GM21737 (cell line): ENCODE results near the gene GPD2.

Experiments used
- ATAC-seq: cut with Tn5 transposase; IDR thresholded peaks from one replicate; pipeline ENCODE4 v1.9.1; 2021; ENCODE audit warnings: mild to moderate bottlenecking, moderate library complexity; ENCODE audit not compliant: unreplicated experiment

GPD2 gene

GRCh38 chr2:156435718-156436496, at the start of gene GPD2:
Gene GPD2, plus strand, starts transcription at chr2:156436379. Its CDS starts 39,727 bp downstream, at chr2:156476106.
- peak; percentile 51 for ATAC-seq

GRCh38 chr2:156394033-156394741, 42.0 kb upstream of the GPD2 start:
- ATAC-seq, result no peak

- peak; percentile 29 for ATAC-seq
Measured at GRCh38 chr2:156396126-156396525, 40.1 kb upstream of the GPD2 start.

- no peak for ATAC-seq
Measured at GRCh38 chr2:156397229-156397628, 39.0 kb upstream of the GPD2 start.

DNA sequence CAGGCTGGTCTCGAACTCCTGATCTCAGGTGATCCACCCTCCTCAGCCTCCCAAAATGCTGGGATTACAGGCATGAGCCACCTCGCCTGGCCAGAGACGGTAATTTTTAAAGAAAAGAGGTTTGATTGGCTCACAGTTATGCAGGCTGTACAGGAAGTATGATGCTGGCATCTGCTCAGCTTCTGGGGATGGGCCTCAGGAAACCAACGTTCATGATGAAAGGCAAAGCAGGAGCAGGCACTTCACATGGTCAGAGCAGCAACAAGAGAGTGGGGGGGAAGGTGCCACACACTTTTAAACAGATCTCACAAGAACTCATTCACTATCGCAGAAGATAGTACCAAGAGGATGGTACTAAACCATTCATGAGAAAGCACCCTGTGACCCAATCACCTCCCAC, 38.0 kb upstream of the GPD2 start:
- ATAC-seq, result no peak

DNA sequence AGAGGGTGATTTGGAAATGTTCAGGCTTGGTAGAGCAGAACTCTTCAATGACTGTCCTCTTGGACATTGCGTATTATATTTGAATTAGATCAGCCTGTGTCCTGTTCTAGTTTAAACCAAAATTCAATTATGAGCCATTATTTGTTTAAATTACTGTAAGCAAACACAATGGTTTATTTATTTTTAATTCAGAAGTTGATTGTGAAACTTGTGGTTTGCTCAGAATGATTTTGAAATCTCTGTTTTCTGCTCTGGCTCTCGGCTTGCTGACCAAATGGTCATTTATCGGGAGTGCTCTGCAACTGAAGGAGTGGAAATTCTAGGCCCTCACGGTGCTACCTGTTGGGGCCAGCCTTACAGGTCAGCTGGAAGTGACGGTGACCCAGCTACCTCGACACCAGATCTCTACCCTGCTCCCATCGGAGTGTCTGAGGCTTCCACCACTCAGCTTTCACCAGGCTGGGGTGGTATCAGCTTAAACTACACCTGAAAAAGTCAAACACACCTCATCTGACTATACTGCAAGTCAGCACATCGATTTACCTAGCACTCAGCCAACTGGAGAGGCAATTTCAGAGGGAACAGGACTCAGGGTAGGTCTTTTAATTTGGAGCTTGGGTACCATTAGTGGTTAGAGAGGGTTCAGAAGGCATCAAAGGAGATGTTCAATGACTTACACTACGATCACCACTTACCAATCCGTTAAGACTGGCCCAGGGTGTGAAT, 36.8 kb upstream of the GPD2 start:
- peak; percentile 2 for ATAC-seq

GRCh38 chr2:156399950-156400705, 36.1 kb upstream of the GPD2 start:
- peak; percentile 40 for ATAC-seq

- peak; percentile 54 for ATAC-seq
Measured at GRCh38 chr2:156400706-156401678, 35.2 kb upstream of the GPD2 start.

DNA sequence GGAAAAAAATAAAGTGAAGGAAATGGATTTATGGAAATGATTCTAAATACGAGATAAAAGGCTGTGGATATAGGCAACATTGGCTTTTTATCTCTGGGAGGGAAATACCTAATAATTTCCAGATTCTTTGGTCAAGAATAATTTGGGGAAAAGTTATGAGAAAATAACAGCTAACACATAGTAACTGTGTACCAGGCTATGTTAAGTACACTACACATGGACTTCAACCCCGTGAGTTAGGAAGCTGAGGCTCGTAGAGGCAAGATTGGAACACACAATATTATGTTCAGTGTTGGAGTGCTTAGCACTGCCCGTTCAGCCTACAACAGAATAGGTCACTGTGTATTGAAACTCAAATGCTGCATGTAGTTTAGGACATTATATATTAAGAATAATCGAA, 34.3 kb upstream of the GPD2 start:
- no peak for ATAC-seq

DNA sequence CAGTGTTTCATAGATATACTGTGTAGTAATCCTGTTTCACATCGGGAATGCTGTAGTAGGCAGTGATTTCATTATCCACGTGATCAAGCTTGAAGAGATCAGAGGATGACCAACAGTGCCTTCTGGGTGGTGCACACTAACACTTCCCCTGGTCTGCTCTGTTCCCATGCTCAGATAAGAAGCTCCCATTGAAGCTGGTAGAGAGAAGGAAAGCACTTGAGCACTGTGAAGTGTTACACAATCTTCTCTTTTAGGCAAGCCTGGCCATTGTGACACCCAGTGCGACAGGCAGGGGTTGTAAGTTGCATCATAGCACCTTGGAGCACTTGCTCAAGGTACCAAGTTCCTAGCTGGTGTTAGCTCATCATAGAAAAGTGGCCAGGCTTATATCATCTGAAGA, 30.6 kb upstream of the GPD2 start:
- no peak for ATAC-seq

- no peak for ATAC-seq
Measured at GRCh38 chr2:156411835-156412234, 24.3 kb upstream of the GPD2 start.

DNA sequence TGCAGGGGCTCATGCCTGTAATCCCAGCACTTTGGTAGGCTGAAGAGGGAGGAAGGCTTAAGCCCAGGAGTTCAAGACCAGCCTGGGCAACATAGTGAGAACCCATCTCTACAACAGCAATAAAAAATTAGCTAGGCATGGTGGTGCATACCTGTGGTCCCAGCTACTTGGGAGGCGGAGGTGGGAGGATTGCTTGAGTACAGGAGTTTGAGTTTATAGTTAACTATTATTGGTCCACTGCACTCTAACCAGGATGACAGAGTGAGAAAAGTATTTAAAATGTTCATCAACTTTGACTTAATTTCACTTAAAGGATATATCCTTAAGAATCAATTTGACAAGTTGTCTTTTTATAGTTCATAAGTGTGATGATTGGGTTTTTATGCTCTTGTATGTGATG, 14.3 kb upstream of the GPD2 start:
- ATAC-seq, result no peak

GRCh38 chr2:156423674-156424282, 12.4 kb upstream of the GPD2 start:
- ATAC-seq, result no peak

DNA sequence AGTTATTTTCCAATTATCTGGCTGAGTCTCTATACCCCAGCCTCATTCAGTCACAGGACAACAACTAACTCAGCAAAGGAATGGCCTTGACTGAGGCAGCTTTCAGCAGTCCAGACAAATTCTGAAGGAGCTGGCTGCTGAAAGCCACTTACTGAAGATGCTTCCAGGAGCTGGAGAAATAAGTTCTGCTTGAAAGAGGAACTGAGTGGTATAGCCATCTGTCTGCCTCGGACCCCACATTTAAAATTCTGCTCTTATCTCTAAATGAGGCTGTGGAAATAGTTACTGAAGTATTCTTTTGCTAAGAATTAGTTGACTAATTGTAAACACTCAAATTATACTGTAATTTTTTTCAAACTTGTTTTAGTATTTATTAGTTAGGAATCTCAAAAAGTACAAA, 9.1 kb upstream of the GPD2 start:
- ATAC-seq, result no peak

DNA sequence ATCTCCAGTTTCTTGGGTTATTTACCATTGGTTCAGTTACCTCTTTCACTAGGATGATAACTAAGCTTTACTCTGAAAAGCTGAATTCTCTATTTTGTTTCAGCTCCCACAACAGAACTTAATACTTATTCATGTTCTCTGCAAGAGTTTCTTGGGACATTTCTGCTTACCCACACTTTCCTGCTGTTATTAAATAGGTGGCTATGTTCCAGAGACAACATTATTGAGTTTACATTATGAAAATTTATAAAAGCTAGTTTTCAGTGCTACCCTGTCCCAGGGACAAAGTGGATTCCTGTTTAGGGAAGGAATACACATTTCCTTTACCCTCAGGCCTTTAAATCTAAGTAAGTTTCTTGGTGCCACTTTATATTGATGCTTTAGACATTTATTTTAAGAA, 7.0 kb upstream of the GPD2 start:
- ATAC-seq, result no peak

- peak; percentile 4 for ATAC-seq
Measured at GRCh38 chr2:156430236-156430979, 5.8 kb upstream of the GPD2 start.

DNA sequence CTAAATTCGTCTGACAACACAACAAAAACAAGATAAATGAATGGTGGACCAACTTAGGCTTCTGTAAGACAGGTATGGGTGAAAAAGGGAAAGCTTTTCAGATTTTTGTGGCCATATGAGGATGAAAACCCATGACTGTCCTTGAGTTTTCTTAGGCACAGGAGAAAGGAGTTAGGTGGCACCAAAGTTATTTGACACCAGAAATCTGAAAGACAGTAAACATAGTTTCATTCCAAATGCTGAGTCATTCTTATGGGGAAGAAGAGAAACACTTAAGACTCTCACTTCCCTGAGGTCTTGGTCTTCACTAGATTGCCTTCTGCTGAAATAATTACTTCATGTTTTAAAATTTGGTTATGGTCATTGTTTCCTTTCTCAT, 5.2 kb upstream of the GPD2 start:
- ATAC-seq, result peak; percentile 56

DNA sequence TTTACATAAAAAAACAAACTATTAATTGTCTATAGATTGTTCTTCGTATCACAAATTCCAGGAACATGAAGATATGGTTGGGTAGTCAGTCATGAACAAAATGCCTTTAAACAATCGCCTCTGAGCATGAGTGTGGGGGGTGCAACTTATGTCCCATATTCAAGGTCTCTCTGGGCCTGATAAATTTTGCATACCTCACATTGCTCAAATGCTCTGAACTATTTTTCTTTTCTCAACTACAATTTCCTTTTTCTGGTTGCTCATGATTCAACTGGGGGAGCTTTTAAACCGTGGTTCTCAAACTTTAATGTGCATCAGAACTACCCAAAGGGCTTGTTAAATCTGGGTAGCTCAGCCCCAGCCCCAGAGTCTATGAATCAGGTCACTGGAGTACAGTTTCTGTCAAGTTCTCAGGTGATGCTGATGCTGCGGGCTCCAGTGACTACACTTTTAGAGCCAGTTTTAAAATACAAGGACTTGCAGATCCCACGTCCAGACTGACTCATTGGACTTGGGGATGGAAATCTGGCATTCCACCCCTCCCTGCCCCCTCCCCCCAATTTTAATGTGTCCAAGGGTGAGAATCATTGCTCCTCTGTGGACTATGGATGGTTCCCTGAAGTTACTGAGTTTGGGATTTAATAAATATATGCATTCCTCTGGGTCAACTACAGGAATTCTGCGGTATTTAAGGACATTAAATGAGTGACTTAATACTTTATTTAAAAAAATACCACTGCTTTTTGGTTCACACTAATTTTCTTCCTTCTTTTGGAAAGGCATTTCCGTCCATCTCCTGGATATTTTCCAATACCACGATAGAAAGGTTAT, 1.5 kb upstream of the GPD2 start:
- ATAC-seq, result no peak
